Naive thymus-derived CD4-positive, alpha-beta T cell (primary cell): ENCODE measurements around the gene ASF1B. TPM values are rescaled to one million over a fixed set of nuclear protein-coding genes. Genes with fewer than 3 reads are reported as not detected.

Experiments used
- ATAC-seq: fragments of 150-1000 bp; cut with Tn5 transposase; 2 replicates; pipeline ENCODE4 v1.10.0; 2021; ENCODE audit warnings: mild to moderate bottlenecking, moderate library complexity
- CTCF ChIA-PET: fragments of 350-600 bp; sonication (Branson Sonifier 250); formaldehyde crosslinking; loops from one replicate; lab custom pipeline; 2021; ENCODE audit warnings: antibody characterized with exemption; lab: Charles Lee
- POLR2A ChIA-PET: fragments of 350-600 bp; sonication (Branson Sonifier 250); formaldehyde crosslinking; loops from one replicate; lab custom pipeline; 2021; ENCODE audit warnings: antibody characterized with exemption, inconsistent platforms; lab: Charles Lee
- DNase-seq, 9 donors: peaks; one replicate each; pipeline versions ENCODE4 v3.0.0 to v3.0.0-alpha.2; 2020 to 2022; ENCODE audit warnings: mixed read lengths in 1 of 9
- H3K27ac ChIP-seq: one replicate; pipeline ENCODE4 v1.7.0; 2013; ENCODE audit warnings: mild to moderate bottlenecking, low read depth, low read length, moderate library complexity
- H3K27me3 ChIP-seq, 2 donors: one replicate each; pipeline ENCODE4 v1.7.0; 2013; ENCODE audit warnings: low read length in 2 of 2, mild to moderate bottlenecking in 2 of 2, moderate library complexity in 2 of 2; ENCODE audit not compliant: control insufficient read depth in 2 of 2, insufficient read depth in 2 of 2
- H3K36me3 ChIP-seq, 3 experiments: 1 replicate in 2 of 3; 2 replicates in 1 of 3; pipeline ENCODE4 v1.7.0; 2013; ENCODE audit warnings: low read length in 3 of 3, mild to moderate bottlenecking in 3 of 3, moderate library complexity in 1 of 3; ENCODE audit not compliant: insufficient read depth in 3 of 3, control insufficient read depth in 2 of 3
- H3K4me1 ChIP-seq, 2 donors: one replicate each; pipeline ENCODE4 v1.7.0; 2013; ENCODE audit warnings: low read length in 2 of 2, mild to moderate bottlenecking in 2 of 2, moderate library complexity in 1 of 2; ENCODE audit not compliant: control insufficient read depth in 2 of 2, insufficient read depth in 2 of 2
- H3K4me3 ChIP-seq: 2 replicates; pipeline ENCODE4 v1.7.0; 2013; ENCODE audit warnings: mild to moderate bottlenecking, low read length
- H3K9me3 ChIP-seq, 3 experiments: 1 replicate in 2 of 3; 2 replicates in 1 of 3; pipeline ENCODE4 v1.7.0; 2013; ENCODE audit warnings: low read length in 3 of 3; ENCODE audit not compliant: control insufficient read depth in 2 of 3
- H3K27ac Mint-ChIP-seq, 9 donors: one replicate each; pipeline ENCODE4 v1.8.0; 2020 to 2022; ENCODE audit warnings: mixed read lengths in 9 of 9, mild to moderate bottlenecking in 8 of 9, moderate library complexity in 5 of 9, inconsistent platforms in 2 of 9
- H3K27me3 Mint-ChIP-seq, 5 donors: one replicate each; pipeline ENCODE4 v1.8.0; 2021 to 2022; ENCODE audit warnings: mixed read lengths in 5 of 5, mild to moderate bottlenecking in 1 of 5
- H3K36me3 Mint-ChIP-seq, 5 donors: one replicate each; pipeline ENCODE4 v1.8.0; 2020 to 2022; ENCODE audit warnings: mixed read lengths in 5 of 5, mild to moderate bottlenecking in 3 of 5, inconsistent platforms in 1 of 5
- H3K4me1 Mint-ChIP-seq, 7 donors: one replicate each; pipeline ENCODE4 v1.8.0; 2020 to 2022; ENCODE audit warnings: mixed read lengths in 7 of 7, mild to moderate bottlenecking in 3 of 7, inconsistent platforms in 1 of 7
- H3K4me3 Mint-ChIP-seq, 10 donors: one replicate each; pipeline ENCODE4 v1.8.0; 2020 to 2022; ENCODE audit warnings: mild to moderate bottlenecking in 10 of 10, mixed read lengths in 10 of 10, moderate library complexity in 6 of 10, inconsistent platforms in 2 of 10
- H3K9me3 Mint-ChIP-seq, 11 donors: one replicate each; pipeline ENCODE4 v1.8.0; 2020 to 2022; ENCODE audit warnings: mixed read lengths in 11 of 11, mild to moderate bottlenecking in 4 of 11, inconsistent platforms in 1 of 11, moderate library complexity in 1 of 11
- intact Hi-C, 2 donors: fragments of 100-400 bp; cut with micrococcal nuclease; formaldehyde crosslinking; loops; one replicate each; pipeline ENCODE4 v1.15.1; 2023
- polyA plus RNA-seq, 2 donors: library from polyadenylated mRNA; unstranded; fragments of 300-500 nt; fragmentation: Illumina TruSeq; gene quantifications; one replicate each; pipeline ENCODE4 v1.2.3, GENCODE V29; 2021
- total RNA-seq, 6 experiments: library from RNA in 5 of 6; stranded (reverse) in 5 of 6; gene quantifications; 1 replicate in 5 of 6; 2 replicates in 1 of 6; pipeline ENCODE4 v1.2.3 and lab custom pipeline; 2021 to 2026

The ASF1B gene
- total and polyA plus RNA-seq, 7 experiments from 2014 or later = 0.98 to 79.0 (median 2.4) TPM

GRCh38 chr19:14135985-14136508, 342 bp downstream of the ASF1B start:
- intact Hi-C loops = loop anchor here (1.0 to 10.0 kb wide), 19 partner anchors 19 to 551 kb away; partner anchors contain the start of genes DDX39A (in 2 of the 2), DCAF15 (in 1 of the 2), MISP3 (in 1 of the 2) and NDUFB7 (in 1 of the 2)
- peak overlapping the region; percentile 73 for H3K4me3 ChIP-seq
- H3K27ac Mint-ChIP-seq = peak overlapping the region; percentile 18 to 95 (median 90)
- H3K36me3 ChIP-seq = no peaks in the 10 kb centered on the region
- H3K4me3 Mint-ChIP-seq = peak overlapping the region; percentile 42 to 97 (median 88)
- ChIA-PET POLR2A (interaction anchor here (0.5 to 2.8 kb wide), 30 partner anchors 9 to 383 kb away, joined by 3 to 24 read pairs (median 5); partner anchors contain the start of genes ADGRE5, DNAJB1, IL27RA and PRKACA), CTCF (interaction anchor here (0.6 to 9.0 kb wide), 39 partner anchors 10 to 350 kb away, joined by 3 to 39 read pairs (median 4); no protein-coding TSS in a partner anchor)
- peak in 1 of 9 donors; percentile 30 for DNase-seq
- no peak for ATAC-seq
- H3K4me1 Mint-ChIP-seq = peaks cover 0 to 39% (median 31%) of the 10 kb centered on the region in 7 donors
- no peaks in the 10 kb centered on the region for H3K9me3 ChIP-seq
- H3K27ac ChIP-seq = peak overlapping the region; percentile 72
- H3K36me3 Mint-ChIP-seq = peaks cover 0 to 11% (median 6%) of the 10 kb centered on the region in 5 donors
- H3K27me3 Mint-ChIP-seq = no peaks in the 10 kb centered on the region
- peaks cover 8 to 9% of the 10 kb centered on the region in 2 donors for H3K4me1 ChIP-seq
- no peaks in the 10 kb centered on the region for H3K27me3 ChIP-seq
- no peaks in the 10 kb centered on the region for H3K9me3 Mint-ChIP-seq

GRCh38 chr19:14135355-14135754, 1.0 kb downstream of the ASF1B start:
- ChIA-PET POLR2A (interaction anchor here (0.6 to 2.8 kb wide), 6 partner anchors 9 to 317 kb away, joined by 3 to 24 read pairs (median 6); no protein-coding TSS in a partner anchor), CTCF (interaction anchor here (1.1 to 9.0 kb wide), 3 partner anchors 48 to 213 kb away, joined by 3 to 39 read pairs (median 3); no protein-coding TSS in a partner anchor)
- H3K4me3 ChIP-seq = no peak overlapping the region
- no peaks in the 10 kb centered on the region for H3K27me3 ChIP-seq
- Mint-ChIP-seq H3K36me3 (peaks cover 0 to 11% (median 6%) of the 10 kb centered on the region in 5 donors), H3K4me1 (peaks cover 0 to 36% (median 28%) of the 10 kb centered on the region in 7 donors), H3K27ac (peak overlapping the region in 8 of 9 donors; percentile 18 to 90 (median 60)), H3K27me3 (no peaks in the 10 kb centered on the region), H3K9me3 (no peaks in the 10 kb centered on the region), H3K4me3 (peak overlapping the region; percentile 54 to 97 (median 85))
- DNase-seq (no peak), ATAC-seq (no peak)
- H3K4me1 ChIP-seq = peaks cover 7 to 8% of the 10 kb centered on the region in 2 donors
- H3K36me3 ChIP-seq = no peaks in the 10 kb centered on the region
- H3K27ac ChIP-seq = no peak overlapping the region
- intact Hi-C loops = loop anchor here (5.0 to 10.0 kb wide), 5 partner anchors 128 to 552 kb away; partner anchors contain the start of genes NDUFB7 (in 1 of the 2), PTGER1 (in 1 of the 2) and RFX1 (in 1 of the 2)
- H3K9me3 ChIP-seq = no peaks in the 10 kb centered on the region

GRCh38 chr19:14127929-14128509, 8.4 kb downstream of the ASF1B start:
- Histone ChIP-seq H3K4me1 (no peaks in the 10 kb centered on the region), H3K4me3 (no peak overlapping the region), H3K27ac (no peak overlapping the region), H3K36me3 (no peaks in the 10 kb centered on the region), H3K9me3 (no peaks in the 10 kb centered on the region), H3K27me3 (no peaks in the 10 kb centered on the region)
- Mint-ChIP-seq H3K27ac (no peak overlapping the region), H3K9me3 (no peaks in the 10 kb centered on the region), H3K4me1 (peaks cover 0 to 8% (median 0%) of the 10 kb centered on the region in 7 donors), H3K36me3 (peaks cover 0 to 10% (median 0%) of the 10 kb centered on the region in 5 donors), H3K27me3 (no peaks in the 10 kb centered on the region), H3K4me3 (no peak overlapping the region)
- DNase-seq (no peak), ATAC-seq (peak; percentile 53)
- intact Hi-C loops = no loop called here
- CTCF ChIA-PET = interaction anchor here (0.6 kb wide), 1 partner anchor 98 kb away, joined by 5 read pairs; no protein-coding TSS in a partner anchor
- POLR2A ChIA-PET = interaction anchor here (1.6 kb wide), 1 partner anchor 11 kb away, joined by 3 read pairs; the partner anchor contains the start of gene PRKACA

- no peak overlapping the region for H3K27ac Mint-ChIP-seq
- Histone ChIP-seq H3K4me1 (no peaks in the 10 kb centered on the region), H3K4me3 (no peak overlapping the region), H3K9me3 (no peaks in the 10 kb centered on the region), H3K27me3 (no peaks in the 10 kb centered on the region), H3K36me3 (no peaks in the 10 kb centered on the region), H3K27ac (no peak overlapping the region)
- H3K9me3 Mint-ChIP-seq = no peaks in the 10 kb centered on the region
- no peak for DNase-seq
- ChIA-PET POLR2A (interaction anchor here (0.6 kb wide), 1 partner anchor 10 kb away, joined by 4 read pairs; no protein-coding TSS in a partner anchor), CTCF (no interaction called here)
- intact Hi-C loops = no loop called here
- peaks cover 0 to 14% (median 0%) of the 10 kb centered on the region in 5 donors for H3K36me3 Mint-ChIP-seq
- no peak overlapping the region for H3K4me3 Mint-ChIP-seq
- peak; percentile 83 for ATAC-seq
- peaks cover 0 to 8% (median 0%) of the 10 kb centered on the region in 7 donors for H3K4me1 Mint-ChIP-seq
- no peaks in the 10 kb centered on the region for H3K27me3 Mint-ChIP-seq
These were observed 9.2 kb downstream of the ASF1B start for GRCh38 chr19:14127176-14127575.

GRCh38 chr19:14122924-14123323, 13.5 kb downstream of the ASF1B start:
- peaks cover 6 to 8% of the 10 kb centered on the region in 2 donors for H3K4me1 ChIP-seq
- peaks cover 9 to 14% (median 11%) of the 10 kb centered on the region in 7 donors for H3K4me1 Mint-ChIP-seq
- H3K27me3 ChIP-seq = no peaks in the 10 kb centered on the region
- no peak overlapping the region for H3K4me3 ChIP-seq
- H3K27me3 Mint-ChIP-seq = no peaks in the 10 kb centered on the region
- peaks cover 0 to 13% (median 0%) of the 10 kb centered on the region in 5 donors for H3K36me3 Mint-ChIP-seq
- no peak overlapping the region for H3K27ac ChIP-seq
- ChIA-PET CTCF (interaction anchor here (1.0 kb wide), 1 partner anchor 14 kb away, joined by 5 read pairs; the partner anchor contains the start of gene ASF1B), POLR2A (no interaction called here)
- ATAC-seq (no peak), DNase-seq (no peak)
- H3K4me3 Mint-ChIP-seq = no peak overlapping the region
- H3K36me3 ChIP-seq = no peaks in the 10 kb centered on the region
- peak overlapping the region in 2 of 9 donors; percentile 37 to 84 for H3K27ac Mint-ChIP-seq
- H3K9me3 Mint-ChIP-seq = no peaks in the 10 kb centered on the region
- no peaks in the 10 kb centered on the region for H3K9me3 ChIP-seq
- intact Hi-C loops = no loop called here

- Histone ChIP-seq H3K36me3 (no peaks in the 10 kb centered on the region), H3K27ac (no peak overlapping the region), H3K4me3 (no peak overlapping the region), H3K9me3 (no peaks in the 10 kb centered on the region), H3K27me3 (no peaks in the 10 kb centered on the region), H3K4me1 (peaks cover 15 to 22% of the 10 kb centered on the region in 2 donors)
- CTCF ChIA-PET = interaction anchor here (0.6 kb wide), 1 partner anchor 241 kb away, joined by 4 read pairs; no protein-coding TSS in a partner anchor
- DNase-seq (no peak), ATAC-seq (no peak)
- Mint-ChIP-seq H3K27ac (no peak overlapping the region), H3K9me3 (peaks cover 0 to 2% (median 0%) of the 10 kb centered on the region in 11 donors), H3K27me3 (no peaks in the 10 kb centered on the region), H3K4me1 (peaks cover 20 to 32% (median 28%) of the 10 kb centered on the region in 7 donors), H3K36me3 (peaks cover 0 to 9% (median 0%) of the 10 kb centered on the region in 5 donors), H3K4me3 (no peak overlapping the region)
- intact Hi-C loops = no loop called here
- POLR2A ChIA-PET = interaction anchor here (1.1 to 1.3 kb wide), 2 partner anchors 16 to 89 kb away, joined by 3 to 4 read pairs; partner anchors contain the start of genes ASF1B and IL27RA
These were observed 15.9 kb downstream of the ASF1B start for GRCh38 chr19:14120497-14120780.
